SK-N-MC (cell line): ENCODE measurements around the gene CLPSL1.

ENCODE experiments used
- DNase-seq: peaks from one replicate; pipeline ENCODE4 v3.0.0-alpha.2; 2011; ENCODE audit warnings: low read depth, low spot score
- H3K27ac ChIP-seq: fragments of 200-600 bp; sonication (generic); 2 replicates; pipeline ENCODE4 v1.5.1; 2016; ENCODE audit warnings: mixed run types
- H3K36me3 ChIP-seq: fragments of 200-600 bp; sonication (generic); 2 replicates; pipeline ENCODE4 v1.6.1; 2017; ENCODE audit warnings: antibody characterized with exemption, low read length, mixed read lengths; ENCODE audit not compliant: insufficient read depth
- H3K4me3 ChIP-seq: fragments of 200-600 bp; sonication (generic); 2 replicates; pipeline ENCODE4 v1.5.1; 2016
- H3K9ac ChIP-seq: fragments of 200-600 bp; sonication (generic); 2 replicates; pipeline ENCODE4 v1.8.0; 2017; ENCODE audit warnings: mixed run types, mixed read lengths; ENCODE audit not compliant: insufficient read length
- H3K9me3 ChIP-seq: fragments of 200-600 bp; sonication (generic); 2 replicates; pipeline ENCODE4 v1.6.1; 2017; ENCODE audit warnings: low read depth, mild to moderate bottlenecking, antibody characterized with exemption, low read length, moderate library complexity, mixed read lengths
- EZH2 ChIP-seq: fragments of 200-600 bp; sonication (generic); IDR thresholded peaks from one replicate; pipeline ENCODE4 v1.6.1; 2017; ENCODE audit warnings: antibody characterized with exemption
- FOXP2 ChIP-seq: optimal IDR thresholded peaks from 2 replicates; pipeline ENCODE3; 2011; ENCODE audit warnings: mild to moderate bottlenecking, moderate library complexity; ENCODE audit not compliant: insufficient read depth; ENCODE audit errors: extremely low read length, control extremely low read depth
- POLR2AphosphoS5 ChIP-seq: IDR thresholded peaks from 2 replicates; pipeline ENCODE4 v1.6.1; 2012; ENCODE audit warnings: mild to moderate bottlenecking, low read depth, low read length, borderline replicate concordance

Gene CLPSL1

DNA sequence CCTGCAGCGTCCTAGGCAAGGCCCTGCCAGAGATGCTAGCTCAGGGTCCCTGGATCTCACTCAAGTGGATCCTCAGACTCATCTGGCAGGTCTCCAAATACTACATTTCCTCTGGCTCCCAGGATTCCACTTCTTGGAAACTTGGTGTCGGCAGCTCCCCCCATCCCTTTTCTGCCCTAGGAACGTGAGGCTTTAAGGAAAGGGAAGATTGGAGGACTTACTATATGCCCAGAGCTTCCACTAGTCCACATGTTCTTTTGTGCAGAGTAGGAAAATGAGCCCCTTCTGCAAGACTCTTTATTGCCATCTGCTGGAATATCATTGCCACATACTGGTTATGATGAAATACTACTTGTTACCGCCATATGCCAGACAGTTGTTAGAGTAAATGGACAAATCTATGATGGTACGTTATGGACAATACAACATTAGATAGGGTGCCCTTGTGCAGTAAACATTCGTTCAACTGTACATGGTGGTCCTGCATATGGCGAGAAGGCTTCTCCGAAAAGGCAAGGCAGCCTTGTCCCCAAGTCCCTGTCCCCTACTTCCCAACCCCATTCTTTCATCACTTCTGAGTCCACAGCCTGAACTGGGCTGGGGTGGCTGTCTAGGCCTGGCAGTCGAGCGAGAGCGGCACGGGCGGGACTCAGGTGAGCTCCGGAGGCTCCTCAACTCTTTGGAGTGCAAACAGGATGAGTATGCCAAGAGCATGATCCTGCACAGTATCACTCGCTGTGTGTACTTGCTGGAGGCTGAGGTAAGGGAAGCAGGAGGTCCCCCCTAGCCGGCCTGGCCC is 43.2 kb upstream of the CLPSL1 start:
- Histone ChIP-seq H3K36me3 (no peaks in the 10 kb centered on the region), H3K27ac (no peak overlapping the region), H3K4me3 (no peak overlapping the region), H3K9ac (no peak overlapping the region), H3K9me3 (no peaks in the 10 kb centered on the region)
- peak; percentile 61 for DNase-seq
- TF ChIP-seq FOXP2 (no peak), EZH2 (no peak), POLR2AphosphoS5 (no peak)

DNA sequence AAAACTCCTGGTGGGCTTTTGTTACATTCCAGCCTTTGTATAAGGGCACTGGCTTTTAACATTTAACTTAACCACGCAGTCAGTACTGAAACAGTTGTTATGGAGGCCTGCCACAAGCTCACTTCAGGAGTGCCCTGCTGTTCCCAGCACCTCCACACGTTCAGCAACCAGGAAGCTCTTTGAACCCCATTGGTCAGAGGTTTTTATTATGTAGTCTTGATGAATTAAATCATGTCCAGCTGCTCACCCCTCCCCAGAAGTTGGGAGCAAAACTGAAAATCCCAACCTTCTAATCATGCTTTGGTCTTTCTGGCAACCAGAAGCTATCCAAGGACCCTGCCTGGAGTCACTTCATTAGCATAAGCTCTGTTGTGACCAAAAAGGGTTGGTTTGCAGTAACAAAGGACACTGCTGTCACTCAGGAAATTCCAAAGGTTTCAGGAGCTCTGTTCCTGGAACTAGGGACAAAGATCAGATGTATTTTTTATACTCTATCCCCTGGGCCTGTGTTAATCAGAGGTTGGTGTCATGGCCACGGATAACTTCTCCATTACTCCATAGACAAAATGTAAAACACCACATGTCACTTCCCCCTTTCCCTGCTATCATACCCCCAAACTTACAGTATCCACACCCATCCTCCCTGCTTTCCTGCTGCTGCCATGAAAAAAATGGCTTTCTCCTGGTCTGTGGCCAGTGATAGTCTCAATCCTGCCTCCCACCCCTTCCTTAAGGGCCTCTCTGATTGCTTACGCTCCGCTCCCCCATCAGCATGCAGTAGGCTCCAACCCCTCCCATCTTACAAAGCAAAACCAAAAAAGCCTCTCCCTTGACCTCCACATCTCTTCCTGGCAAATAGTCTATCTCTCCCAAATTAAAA is 40.9 kb upstream of the CLPSL1 start:
- H3K4me3 ChIP-seq, result no peak overlapping the region
- no peak overlapping the region for H3K9ac ChIP-seq
- no peak for DNase-seq
- TF ChIP-seq FOXP2 (no peak), EZH2 (no peak), POLR2AphosphoS5 (no peak)
- no peaks in the 10 kb centered on the region for H3K9me3 ChIP-seq
- H3K36me3 ChIP-seq, result no peaks in the 10 kb centered on the region
- H3K27ac ChIP-seq, result no peak overlapping the region

DNA sequence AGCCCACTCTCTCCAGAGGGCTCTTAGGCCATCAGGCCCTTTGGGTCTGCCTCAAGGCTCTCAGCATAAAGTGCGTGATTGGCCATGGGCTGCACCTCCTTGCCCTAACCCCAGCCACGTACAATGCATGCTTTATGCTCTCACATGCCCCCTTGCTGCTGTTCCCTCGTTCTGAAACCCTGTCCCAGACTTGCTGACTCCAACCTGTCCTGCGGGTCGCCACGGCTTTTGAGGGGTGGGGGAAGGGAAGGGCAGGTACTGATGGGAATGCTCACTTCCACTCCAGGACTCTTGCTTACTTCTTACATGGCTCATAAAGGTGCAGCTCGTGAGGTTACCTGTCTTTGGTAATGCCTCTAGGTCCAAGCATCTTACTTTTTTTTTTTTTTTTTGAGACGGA is 38.0 kb upstream of the CLPSL1 start:
- H3K36me3 ChIP-seq, result no peaks in the 10 kb centered on the region
- no peak overlapping the region for H3K4me3 ChIP-seq
- H3K27ac ChIP-seq, result no peak overlapping the region
- no peak for DNase-seq
- no peak overlapping the region for H3K9ac ChIP-seq
- H3K9me3 ChIP-seq, result no peaks in the 10 kb centered on the region
- TF ChIP-seq FOXP2, result no peak
- no peak for TF ChIP-seq EZH2
- TF ChIP-seq POLR2AphosphoS5, result no peak

DNA sequence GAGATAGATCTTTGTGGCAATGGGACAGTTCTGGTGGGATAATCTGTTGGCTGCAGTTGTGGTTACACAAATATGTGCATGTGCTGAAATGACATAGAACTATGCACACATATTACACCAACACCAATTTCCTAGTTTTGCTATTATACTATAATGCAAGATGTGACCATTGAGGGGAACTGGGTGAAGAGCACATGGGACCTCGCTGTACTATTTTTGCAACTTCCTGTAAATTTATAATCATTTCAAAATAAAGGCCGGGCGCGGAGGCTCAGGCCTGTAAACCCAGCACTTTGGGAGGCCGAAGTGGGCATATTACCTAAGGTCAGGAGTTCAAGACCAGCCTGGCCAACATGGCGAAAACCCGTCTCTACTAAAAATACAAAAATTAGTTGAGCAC is 35.3 kb upstream of the CLPSL1 start:
- no peak for DNase-seq
- no peak overlapping the region for H3K4me3 ChIP-seq
- no peaks in the 10 kb centered on the region for H3K9me3 ChIP-seq
- H3K27ac ChIP-seq, result no peak overlapping the region
- TF ChIP-seq POLR2AphosphoS5 (no peak), EZH2 (no peak), FOXP2 (no peak)
- no peak overlapping the region for H3K9ac ChIP-seq
- H3K36me3 ChIP-seq, result no peaks in the 10 kb centered on the region

DNA sequence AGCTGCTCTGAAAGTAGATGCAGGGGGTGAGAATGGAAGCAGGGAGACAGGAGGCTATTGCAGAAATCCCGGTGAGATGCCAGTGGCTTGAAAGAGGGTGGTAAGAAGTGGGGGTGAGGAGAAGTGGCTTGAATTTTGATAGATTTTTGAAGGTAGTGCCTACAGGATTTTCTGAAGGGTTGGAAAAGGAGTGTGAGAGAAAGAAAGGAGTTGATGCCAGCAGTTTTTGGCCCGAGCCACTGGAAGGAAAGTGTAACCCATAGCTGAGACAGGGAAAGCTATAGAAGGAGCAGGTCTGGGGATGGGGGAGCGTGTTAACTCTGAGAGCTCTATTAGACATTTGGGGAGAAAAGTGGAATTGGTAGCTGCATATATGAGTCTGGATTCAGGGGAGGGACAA is 34.3 kb upstream of the CLPSL1 start:
- no peak overlapping the region for H3K27ac ChIP-seq
- no peak overlapping the region for H3K4me3 ChIP-seq
- TF ChIP-seq FOXP2 (no peak), EZH2 (no peak), POLR2AphosphoS5 (no peak)
- no peaks in the 10 kb centered on the region for H3K36me3 ChIP-seq
- H3K9ac ChIP-seq, result no peak overlapping the region
- no peak for DNase-seq
- H3K9me3 ChIP-seq, result no peaks in the 10 kb centered on the region

DNA sequence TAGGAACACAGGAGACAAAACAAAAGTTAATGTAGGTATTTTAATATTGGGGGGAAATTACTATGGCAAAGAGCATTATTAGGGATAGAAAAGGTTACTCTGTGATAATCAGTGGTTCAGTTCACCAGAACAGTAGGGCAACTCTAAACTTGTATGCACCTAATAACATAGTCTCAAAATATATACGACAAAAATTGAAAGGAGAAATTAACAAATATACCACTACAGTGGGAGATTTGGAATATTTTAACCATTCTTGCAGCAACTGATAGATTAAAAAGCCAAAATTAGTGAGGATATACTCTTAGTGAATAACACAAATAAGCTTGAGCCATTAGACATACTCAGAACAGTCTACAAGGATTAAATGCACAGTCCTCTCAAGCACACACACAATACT is 32.9 kb upstream of the CLPSL1 start:
- no peak overlapping the region for H3K9ac ChIP-seq
- H3K4me3 ChIP-seq, result no peak overlapping the region
- H3K9me3 ChIP-seq, result no peaks in the 10 kb centered on the region
- TF ChIP-seq POLR2AphosphoS5, result no peak
- no peak for TF ChIP-seq EZH2
- TF ChIP-seq FOXP2, result no peak
- H3K36me3 ChIP-seq, result no peaks in the 10 kb centered on the region
- DNase-seq, result no peak
- no peak overlapping the region for H3K27ac ChIP-seq

DNA sequence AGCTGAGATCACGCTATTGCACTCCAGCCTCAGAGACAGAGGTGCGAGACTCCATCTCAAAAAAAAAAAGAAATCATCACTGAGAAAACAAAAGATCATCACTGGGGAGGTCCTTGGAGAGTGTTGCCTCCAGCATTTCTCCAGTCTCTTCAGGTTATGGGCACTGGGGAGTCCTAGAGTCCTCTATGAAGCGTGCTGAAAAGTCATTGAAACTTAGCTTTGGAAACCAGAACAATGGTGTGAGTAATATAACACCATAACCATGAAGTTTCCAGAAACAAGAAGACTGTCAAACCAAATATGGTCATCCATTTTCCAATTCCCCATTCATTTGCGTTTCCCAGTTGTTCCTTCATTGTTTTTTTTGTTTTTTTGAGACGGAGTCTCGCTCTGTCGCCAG is 30.3 kb upstream of the CLPSL1 start:
- no peak for DNase-seq
- H3K36me3 ChIP-seq, result no peaks in the 10 kb centered on the region
- no peak for TF ChIP-seq POLR2AphosphoS5
- TF ChIP-seq EZH2, result no peak
- no peak for TF ChIP-seq FOXP2
- H3K4me3 ChIP-seq, result no peak overlapping the region
- no peak overlapping the region for H3K27ac ChIP-seq
- H3K9me3 ChIP-seq, result no peaks in the 10 kb centered on the region
- H3K9ac ChIP-seq, result no peak overlapping the region

DNA sequence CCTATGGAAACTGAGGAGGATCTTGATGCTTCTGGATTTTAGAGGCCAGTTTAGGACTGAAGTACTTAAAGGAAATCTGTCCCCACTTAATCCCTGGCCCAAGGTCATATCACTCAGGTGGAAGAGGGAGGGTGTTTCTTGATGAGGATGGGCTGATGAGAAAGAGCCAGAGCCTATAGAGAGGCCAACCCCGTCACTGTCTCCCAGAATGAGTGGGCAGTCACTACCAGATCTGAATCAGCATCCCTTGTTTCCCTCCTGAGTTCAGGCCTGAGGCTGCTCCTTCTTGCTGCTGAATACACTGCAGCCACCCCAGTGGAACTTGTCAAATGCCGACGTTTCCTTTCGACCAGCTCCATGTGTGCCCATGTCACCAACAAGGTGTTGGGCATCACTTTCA is 29.2 kb upstream of the CLPSL1 start:
- H3K9ac ChIP-seq, result no peak overlapping the region
- no peak overlapping the region for H3K4me3 ChIP-seq
- H3K9me3 ChIP-seq, result no peaks in the 10 kb centered on the region
- H3K27ac ChIP-seq, result no peak overlapping the region
- H3K36me3 ChIP-seq, result no peaks in the 10 kb centered on the region
- TF ChIP-seq EZH2 (no peak), POLR2AphosphoS5 (no peak), FOXP2 (no peak)
- DNase-seq, result no peak
